GM12891 (cell line): ENCODE data around the gene KAZN.

Experiments
- POLR2A ChIP-seq: IDR thresholded peaks from 2 replicates; pipeline ENCODE4 v1.6.1; 2011; ENCODE audit warnings: low read depth, low read length, control low read depth
- POLR2AphosphoS5 ChIP-seq: IDR thresholded peaks from 2 replicates; pipeline ENCODE4 v1.6.1; 2011; ENCODE audit warnings: low read depth, low read length, control low read depth

DNA sequence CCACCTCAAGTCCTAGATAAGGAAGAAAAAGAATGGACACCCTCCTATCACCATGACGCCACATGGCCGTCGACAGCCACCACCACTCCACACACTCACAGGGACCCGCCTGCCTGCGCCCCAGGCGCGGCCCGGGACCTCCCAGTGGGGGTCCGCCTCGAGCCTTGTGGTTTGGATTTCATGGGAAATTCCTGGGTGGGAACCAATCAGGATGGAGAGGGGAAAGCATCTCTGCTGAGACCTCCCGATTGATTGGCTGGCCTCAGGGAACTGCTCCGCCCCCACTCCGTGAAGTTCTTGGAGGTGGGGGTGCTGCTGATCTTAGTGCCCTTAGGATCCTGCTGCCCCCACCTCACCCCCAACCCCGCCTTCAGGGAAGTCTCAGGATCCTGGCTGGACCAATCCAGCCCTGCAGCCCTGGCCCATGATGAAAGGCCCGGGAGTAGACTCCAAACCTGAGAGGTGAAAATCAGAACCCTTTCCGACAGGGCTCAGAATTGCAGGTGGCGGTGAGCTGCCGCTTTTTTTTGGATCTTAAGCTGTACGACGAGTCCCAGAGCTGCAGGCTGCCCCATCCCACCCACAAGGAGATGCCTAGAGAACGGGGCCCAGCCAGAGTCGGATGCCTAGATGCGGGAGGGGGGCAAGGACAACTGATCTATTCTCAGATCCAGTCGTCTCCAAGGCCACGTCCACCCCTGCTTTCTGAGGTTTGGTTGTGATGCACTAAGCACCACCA is 526.0 kb downstream of the KAZN start:
- no peak for TF ChIP-seq POLR2AphosphoS5
- TF ChIP-seq POLR2A: no peak
